ENCODE results near the gene GALNT13.

Gene GALNT13

GRCh38 chr2:154497019-154497418, 625.3 kb downstream of the GALNT13 start:
- no peak overlapping the region for H3K27ac ChIP-seq (ENCODE audit: low read length)

More at GRCh38 chr2:154497019-154497418, 625.3 kb downstream of the GALNT13 start:
- no peaks in the 10 kb centered on the region for H3K36me3 ChIP-seq (ENCODE audit: control insufficient read depth, low read depth, low read length)
- no peak overlapping the region for H3K4me3 ChIP-seq (ENCODE audit: low read length)
- no peak overlapping the region for H3K9ac ChIP-seq (ENCODE audit: low read length)
- H3K4me1 ChIP-seq (ENCODE audit: control insufficient read depth, low read depth, low read length): no peaks in the 10 kb centered on the region
- no peaks in the 10 kb centered on the region for H3K9me3 ChIP-seq (ENCODE audit: control insufficient read depth, low read depth, low read length)
- H3K27me3 ChIP-seq (ENCODE audit: control insufficient read depth, insufficient read depth, low read length): no peaks in the 10 kb centered on the region
